Fibroblast of skin of right quadriceps (primary cell): ENCODE measurements around the gene ARL3.
"Not testable (repeated sequence)": the region's sequence is repeated elsewhere in the genome, so short reads cannot be mapped to it uniquely, and the experiment has no call there.

Experiments used
- DNase-seq: peaks from one replicate; pipeline ENCODE4 v3.0.0-alpha.2; 2013

The ARL3 gene

DNA sequence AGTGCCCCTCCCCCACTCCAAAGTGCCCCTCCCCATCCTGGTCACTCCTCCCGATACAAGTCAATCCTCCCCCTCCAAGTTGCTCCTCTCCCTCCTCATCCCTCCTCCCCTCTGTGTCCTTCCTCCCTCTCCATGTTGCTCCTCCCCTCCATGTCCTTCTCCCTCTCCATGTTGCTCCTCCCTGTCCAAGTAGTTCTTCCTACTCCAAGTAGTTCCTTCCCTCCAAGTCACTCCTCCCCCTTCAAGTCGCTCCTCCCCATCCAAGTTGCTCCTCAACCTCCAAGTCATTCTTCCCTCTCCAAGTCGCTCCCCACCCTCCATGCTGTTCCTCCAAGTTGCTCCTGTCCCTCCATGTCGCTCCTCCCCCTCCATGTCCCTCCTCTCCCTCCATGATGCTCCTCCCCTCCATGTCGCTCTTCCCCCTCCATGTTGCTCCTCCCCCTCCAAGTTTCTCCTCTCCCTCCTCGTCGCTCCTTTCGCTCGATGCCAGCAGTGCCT, 20.9 kb upstream of the ARL3 start:
- DNase-seq: no peak

DNA sequence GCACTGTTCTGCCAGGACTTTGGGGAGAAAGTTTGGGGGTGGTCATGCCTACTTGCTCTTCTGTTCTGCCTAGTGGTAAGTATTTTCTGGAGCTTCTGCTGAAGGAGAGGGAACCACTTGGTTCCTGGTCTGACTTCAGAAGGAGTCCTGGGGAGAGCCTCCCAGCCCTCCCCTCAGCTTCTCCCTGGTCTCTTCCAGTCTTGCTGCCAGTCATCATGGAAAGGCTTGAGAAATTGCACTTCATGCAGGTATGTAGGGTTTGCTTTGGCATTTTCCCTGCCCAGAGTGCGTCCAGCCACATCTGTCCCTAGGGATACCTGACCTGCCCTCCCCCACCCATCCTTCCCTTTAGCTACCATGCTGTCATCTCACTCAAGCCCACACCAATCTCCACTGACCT, 18.5 kb upstream of the ARL3 start:
- no peak for DNase-seq

DNA sequence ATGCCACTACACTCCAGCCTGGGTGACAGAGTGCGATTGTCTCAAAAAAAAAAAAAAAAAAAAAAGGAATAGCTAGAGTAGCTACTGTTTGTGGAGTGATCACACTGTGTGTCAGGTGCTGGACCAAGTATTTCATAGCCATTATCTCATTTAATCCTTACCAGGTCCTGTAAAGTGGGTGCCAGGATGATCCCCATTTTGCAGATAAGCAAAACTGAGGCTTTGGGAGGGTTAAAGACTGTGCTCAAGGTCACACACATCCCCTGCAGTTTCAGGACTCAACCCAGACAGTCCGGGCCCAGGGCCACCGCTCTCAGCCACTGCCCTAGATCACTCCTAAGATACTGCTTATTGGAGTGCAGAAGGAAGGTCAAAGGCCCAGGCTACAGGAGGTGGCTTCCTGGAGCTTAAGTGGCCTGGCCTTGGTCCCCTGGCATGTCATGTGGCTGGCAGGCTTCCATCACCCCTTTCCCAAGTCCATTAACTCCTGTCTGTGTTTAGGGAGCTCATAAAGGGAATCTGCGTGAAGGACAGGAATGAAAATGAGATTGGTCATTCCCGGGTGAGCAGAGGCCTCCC, 17.1 kb upstream of the ARL3 start:
- no peak for DNase-seq

DNA sequence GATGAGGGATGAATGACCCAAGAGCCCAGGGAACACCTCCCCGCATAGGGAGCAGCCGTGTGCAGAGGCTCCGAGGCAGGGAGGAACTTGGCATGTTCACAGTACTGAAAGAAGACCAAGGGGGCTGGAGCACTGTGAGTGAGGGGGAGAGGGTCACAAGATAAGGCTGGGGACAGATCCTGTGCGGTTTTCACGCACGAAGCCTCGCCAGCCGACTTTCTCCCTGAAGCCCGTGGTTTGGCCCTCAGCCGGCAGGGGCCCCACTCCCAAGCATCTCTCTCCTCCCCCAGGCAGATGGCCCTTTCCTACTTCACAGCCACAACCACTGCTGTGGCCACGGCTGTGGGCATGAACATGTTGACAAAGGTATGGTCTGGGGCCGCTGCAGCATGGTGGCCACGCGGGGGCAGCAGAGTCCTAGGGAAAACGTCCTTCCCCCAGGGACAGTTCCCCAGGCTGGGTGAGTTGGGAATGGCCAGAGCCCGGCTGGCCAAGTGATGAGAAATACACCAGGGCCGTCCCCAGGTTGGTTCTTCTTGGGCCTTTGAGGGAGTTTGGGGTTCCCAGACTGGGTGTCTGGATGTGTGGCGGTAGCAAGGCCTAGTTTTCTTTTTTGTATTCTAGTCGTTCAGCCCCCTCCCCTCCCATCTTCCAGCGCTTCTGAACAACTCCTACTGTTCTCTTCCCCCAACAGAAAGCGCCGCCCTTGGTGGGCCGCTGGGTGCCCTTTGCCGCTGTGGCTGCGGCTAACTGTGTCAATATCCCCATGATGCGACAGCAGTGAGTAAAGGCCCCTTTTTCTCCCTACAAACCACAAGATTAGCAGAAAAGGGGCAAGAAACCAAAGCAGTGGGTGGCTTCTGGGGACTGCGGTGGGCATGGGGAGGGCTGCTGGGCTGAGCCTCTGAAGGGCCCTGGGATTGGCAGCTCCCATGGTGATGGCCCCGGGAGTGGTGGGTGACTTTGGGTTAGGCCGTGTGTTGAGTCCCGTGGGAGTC, 15.1 kb upstream of the ARL3 start:
- DNase-seq: peak; percentile 62

DNA sequence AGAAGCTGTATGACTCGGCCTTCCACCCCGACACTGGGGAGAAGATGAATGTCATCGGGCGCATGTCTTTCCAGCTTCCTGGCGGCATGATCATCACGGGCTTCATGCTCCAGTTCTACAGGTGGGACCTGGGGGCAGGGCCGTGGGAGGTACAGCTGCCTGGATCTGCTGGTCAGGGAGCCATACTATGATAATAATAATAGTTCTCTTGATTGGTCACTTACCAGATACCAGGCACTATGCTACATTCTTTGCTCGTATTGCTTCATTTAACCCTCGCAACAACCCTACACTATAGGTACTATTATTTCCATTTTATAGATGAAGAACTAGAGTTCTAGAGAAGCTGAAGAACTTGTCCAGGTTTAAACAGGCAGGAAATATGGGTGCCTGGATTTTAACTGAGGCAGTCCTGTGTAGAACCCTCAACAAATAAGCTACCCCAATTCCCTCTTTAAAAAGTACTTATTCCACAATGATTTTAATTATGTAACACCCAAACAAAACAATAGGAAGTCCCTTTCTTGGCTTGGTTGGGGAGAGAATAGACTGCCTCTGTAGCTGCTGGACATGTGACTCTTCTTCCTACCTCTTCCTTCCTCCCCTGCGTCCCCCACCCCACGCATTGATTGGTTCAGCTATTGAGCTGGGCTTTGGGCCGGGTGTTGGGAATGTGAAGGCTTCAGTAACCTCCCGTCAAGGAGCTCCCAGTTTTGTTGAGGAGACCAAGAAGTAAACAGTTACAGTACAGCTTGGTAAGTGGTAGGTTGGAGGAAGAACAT, 13.0 kb upstream of the ARL3 start:
- DNase-seq: no peak

DNA sequence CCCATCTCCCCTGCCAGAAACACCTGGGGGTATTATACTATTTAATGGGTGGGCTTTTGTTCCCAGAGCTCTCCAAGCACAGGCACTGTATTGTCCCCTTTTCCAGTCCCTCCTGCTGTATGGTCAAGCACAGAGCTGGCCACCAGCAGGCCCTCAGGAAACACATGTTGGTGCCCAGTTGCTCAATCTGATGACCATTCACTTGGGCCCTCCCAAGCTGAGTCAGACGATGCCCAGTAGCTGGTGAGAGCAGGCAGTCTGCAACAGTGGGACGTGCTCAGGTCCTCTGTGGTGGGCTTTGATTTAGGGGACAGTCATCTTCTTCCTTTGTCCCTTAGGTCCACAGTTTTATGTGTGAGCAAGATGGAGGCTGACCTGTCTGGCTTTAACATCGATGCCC, 12.1 kb upstream of the ARL3 start:
- DNase-seq: no peak

DNA sequence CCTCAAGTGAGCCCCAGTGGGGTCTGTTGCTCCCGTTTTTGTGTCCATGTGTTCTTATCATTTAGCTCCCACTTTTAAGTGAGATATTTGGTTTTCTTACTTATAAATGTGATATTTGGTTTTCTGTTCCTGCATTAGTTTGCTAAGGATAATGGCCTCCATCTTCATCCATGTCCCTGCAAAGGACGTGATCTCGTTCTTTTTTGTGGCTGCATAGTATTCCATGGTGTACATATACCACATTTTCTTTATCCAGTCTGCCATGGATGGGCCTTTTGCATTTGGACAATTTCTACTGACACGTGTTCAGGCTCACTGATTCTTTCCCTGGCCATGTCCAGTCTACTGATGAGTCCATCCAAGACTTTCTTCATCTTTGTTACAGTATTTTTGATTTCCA, 9.8 kb upstream of the ARL3 start:
- DNase-seq: no peak

DNA sequence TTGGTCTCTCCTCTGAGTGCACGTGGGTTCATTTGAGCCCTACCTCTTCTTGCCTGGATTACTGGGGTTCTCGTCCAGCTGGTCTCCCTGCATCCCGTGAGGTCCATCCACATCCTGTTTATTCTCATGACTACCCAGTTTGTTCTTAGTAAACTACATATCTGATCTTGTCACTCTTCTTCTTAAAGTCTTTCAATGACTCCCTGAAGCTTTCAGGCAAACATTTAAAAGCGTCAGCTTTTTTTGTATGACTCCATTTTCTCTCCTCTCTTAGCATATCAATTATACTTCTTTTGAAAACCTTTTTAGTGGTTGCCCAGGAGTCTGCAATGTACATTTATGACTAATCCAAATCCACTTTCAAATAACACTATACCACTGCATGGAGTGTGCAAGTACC, 7.8 kb upstream of the ARL3 start:
- no peak for DNase-seq

DNA sequence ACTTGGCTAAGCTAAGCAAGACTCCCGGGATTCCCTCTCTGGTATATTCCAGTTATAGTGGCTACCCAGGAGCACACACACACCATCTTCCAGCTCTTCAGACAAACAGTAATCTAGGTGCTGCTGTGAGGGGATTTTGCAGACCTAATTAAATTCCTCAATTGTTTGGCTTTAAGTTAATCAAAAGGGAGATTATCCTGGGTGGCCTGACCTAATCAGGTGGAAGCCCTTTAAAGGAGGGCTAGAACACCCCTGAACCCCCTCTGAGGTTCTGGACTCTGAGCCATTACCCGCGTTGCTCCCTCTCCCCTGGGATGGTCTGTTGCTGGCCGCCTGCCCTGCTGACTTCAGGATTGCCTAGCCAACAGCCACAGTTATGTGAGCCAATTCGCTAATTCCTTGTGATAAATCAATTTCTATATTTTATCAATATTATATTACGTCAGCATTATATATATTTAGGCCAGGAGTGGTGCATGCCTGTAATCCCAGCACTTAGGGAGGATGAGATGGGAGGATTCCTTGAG, 6.6 kb upstream of the ARL3 start:
- DNase-seq: no peak

DNA sequence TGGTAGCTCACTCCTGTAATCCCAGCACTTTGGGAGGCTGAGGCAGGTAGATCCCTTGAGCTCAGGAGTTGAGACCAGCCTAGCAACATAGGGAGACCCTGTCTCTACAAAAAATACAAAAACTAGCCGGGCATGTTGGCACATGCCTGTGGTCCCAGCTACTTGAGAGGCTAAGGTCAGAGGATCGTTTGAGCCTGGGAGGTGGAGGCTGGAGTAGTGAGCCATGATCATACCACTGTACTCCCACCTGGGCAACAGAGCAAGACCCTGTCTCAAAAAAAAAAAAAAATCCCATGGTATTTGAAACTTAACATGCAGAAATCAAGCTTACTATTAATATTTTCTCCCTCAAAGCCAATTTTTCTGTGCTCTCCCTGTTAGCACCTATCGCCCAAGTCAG, 6.1 kb upstream of the ARL3 start:
- no peak for DNase-seq

DNA sequence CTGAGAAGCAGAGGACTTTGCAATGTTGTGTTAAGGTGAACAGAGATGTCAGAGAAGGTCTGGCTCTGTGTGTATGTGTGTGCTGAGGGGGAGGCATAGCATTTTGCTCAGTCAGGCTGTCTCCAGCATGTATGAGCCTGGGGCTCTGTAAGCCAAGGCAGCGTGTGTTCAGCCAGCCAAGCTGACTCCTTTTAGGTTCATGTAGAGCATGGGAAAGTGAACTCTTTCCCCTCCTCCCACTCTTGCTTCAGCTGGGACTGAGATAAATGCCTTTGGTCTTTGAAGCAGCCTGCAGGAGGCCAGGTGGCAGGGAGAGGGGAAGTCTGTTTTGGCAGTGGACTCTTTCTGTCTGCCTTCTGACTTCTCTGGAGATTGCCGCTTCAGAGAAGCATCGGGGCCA, 4.0 kb upstream of the ARL3 start:
- peak; percentile 33 for DNase-seq

DNA sequence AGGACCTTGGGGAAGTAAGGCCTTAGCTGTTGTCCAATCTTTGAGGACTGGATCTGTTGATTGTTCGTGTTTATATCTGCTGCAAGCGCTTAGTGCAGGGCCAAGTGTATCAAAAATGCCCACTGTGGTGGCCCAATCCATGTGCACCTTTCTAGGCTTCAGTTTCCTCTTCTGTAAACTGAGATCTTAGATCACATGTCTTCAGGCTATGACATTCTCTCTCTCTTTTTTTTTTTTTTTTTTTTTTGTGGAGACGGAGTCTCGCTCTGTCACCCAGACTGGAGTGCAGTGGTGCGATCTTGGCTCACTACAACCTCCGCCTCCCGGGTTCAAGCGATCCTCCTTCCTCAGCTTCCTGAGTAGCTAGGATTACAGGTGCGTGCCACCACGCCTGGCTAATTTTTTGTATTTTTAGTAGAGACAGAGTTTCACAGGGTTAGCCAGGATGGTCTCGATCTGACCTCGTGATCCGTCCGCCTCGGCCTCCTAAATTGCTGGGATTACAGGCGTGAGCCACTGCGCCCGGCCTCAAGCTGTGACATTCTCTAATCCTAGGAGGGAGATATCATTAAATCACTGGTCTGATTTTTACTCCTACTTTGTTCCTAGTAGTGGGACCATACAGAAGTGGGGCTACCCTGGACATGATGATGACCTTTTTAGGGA, 2.8 kb upstream of the ARL3 start:
- not testable (repeated sequence) for DNase-seq

DNA sequence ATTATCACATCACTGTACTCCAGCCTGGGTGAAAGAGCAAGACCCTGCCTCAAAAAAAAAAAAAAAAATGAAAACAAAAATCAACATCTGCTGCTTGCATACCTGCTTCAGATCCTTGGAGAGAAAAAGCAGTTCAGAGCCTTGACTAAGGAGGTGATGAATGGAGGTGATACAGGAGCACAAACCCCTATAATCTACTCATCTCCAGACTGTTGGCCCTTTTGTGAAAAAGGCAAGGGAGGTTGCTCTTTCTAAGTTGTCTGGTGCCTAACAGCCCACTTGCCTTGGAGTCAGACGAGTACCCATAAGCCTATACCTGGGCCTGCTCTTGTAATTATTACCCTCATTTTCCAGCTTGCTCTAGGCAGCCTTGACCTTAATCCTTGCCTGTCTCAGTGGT, 1.7 kb upstream of the ARL3 start:
- DNase-seq: no peak

DNA sequence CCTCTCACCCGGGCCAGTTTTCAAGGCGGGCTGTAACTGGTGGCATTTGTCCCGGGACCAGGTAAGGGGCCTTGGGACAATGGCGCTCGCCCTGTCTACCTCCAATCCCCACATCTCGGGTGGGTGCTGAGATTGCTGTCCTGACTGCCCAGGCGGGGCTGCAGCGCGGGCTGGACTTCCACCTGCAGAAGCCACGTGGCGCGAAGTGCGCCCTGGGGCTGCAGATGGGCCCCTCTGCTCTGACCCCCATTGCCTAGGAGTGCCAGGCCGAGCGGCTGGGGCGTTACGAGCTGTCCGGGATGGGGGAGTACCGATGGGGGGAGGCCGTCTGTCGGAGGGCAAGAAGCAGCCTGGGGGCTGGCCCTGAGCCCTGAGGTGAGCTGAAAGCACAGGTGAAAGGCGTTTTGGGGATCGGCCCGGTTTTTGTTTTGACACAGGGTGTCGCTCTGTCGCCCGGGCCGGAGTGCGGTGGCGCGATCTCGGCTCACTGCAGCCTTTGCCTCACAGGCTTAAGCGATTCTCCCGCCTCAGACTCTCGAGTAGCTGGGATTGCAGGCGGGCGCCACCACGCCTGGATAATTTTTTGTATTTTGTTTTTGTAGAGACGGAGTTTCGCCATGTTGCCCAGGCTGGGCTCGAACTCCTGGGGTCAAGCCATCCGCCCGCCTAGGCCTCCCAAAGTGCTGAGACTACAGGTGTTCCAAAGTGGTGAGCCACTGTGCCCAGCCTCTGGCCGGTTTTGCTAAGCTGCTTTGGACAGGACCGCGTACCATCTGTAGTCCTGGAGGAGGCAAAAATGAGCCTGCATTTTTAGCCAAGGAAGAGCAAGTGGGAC, 641 bp upstream of the ARL3 start, which contains the start of gene SFXN2:
TSS of gene SFXN2 (plus strand) at position 16 of the 835 bp plus-strand sequence. CDS start 12,001 bp downstream, outside the sequence.
- no peak for DNase-seq

DNA sequence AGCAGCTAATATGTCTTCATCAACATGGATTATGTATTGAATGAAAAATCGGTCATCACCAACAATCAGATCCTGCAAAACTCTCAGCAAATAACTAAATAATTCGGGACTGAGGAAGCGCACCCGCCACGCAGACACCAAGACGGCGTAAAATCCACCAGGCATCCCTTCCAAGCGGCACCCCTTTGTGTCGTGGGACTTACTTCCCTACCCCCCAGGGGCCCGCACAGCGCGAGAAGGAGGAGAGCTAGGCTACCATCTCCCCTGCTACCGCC, 721 bp downstream of the ARL3 start:
- no peak for DNase-seq

DNA sequence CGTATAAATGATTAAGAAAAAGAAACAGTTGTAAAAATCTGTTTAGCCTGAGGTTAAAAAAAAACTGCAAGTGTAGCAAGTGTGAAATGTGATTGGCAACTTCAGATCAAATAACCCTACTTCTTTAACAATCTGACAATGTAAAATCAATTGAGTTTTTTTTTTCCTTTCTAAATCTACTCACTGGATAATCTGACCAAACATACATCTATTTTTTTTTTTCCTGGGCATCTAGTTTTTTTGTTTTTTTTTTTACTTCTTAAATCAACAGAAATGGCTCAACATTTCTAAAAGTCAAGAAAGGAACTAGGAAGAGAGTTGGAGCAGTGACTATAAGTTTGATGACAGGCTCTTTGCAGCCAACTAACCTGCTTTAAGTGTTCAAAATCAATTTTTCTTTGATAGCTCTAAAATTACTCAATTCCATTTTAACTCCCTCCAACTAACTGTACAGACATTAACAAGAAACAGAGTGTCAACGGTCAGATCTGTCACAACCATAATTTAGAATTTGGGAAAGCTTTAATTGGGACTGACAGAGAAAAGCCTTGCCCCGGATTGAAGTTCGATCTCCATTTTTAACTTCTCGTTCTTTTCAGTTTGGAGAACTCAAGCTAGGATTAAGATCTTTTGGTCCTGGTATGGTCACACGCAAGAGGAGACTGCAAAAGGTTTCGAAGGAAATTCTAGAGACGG, 1.2 kb downstream of the ARL3 start:
- no peak for DNase-seq

DNA sequence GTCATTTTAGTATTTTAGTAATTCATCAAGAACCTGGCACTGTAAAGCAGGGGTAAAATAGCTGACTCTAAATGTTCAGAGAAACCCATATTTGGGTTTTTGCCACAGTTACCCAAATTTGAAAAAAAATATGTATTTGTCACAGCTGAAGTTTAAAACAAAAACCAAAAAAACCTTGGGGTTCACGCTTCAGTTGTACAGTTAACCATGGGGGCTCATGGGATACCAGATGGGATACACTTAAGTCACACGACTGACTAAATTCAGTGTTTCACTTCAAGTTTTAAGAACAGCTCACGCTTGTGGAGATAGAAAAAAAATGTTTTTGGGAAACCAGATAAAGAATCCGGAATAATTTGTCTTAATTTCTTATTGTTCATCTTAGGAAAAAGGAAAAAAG, 2.1 kb downstream of the ARL3 start:
- no peak for DNase-seq

DNA sequence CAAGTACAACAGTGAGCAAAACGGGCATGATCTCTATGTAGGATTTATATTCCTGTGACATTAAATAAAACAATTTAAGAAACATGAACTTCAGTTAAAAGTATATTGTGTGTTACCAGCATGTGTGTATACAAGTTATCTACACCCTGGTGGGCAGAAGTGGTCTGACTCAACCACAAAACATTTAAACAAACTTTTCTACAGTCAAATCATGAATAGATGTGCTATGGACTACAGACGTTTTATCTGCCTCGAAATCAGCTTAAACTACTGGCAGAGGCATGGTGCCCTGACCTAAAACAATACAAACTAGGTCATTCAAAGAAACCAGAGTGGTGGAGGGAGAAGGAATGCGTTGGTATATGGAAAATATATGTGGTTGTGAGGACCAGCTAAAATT, 3.6 kb downstream of the ARL3 start:
- DNase-seq: peak; percentile 80

DNA sequence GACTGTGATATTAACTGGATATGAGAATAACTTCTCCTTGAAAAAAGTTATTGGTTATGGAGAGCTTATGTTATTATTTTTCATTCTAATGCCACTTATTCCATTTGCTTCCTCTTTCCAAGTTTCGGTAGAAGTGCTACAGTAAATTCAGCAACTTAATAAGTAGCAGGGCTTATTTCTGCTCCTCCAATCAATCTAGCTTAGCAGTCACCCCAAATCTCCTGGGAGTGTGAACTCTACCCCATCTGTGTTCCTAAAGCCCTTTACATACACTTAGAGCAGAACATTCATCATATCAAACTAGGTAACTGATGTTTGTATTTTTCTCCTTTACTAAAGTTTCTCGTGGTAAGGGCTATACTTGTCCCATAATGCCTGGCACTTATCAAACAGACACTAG, 8.7 kb downstream of the ARL3 start:
- no peak for DNase-seq

DNA sequence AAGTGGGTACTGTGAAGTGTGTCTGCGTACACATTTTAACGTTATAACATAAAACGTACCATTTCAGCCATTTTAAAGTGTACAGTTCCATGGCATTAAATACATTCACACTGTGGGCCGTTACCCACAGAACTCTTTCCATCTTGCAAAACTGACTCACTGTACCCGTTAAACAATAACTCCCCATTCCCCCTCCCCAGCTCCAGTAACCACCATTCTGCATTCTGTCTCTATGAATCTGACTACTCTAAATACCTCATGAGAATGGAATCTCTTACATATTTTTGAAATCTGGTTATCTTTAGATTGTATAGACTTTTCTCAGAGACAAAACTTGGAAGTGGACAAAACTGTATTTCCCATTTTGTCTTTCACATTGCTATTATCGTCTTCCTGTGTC, 9.3 kb downstream of the ARL3 start:
- peak; percentile 82 for DNase-seq

DNA sequence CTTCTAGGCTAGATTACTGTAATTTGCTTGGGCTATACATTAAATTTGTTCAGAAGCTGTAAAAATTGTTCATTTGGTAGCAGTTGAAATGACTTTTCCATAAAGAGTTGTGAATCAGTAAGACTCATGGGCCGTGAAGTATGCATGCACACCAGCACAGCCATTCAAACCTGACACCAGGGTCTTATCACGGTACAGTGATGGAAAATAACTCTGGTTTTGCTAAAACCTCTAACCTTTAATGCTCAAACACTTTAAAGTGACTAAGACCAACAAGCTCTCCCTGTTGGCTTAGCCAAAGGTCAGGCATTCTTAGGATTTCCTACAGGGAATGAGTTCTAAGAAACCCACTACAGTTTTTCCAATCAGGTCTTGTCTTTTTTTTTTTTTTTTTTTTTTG, 11.5 kb downstream of the ARL3 start:
- DNase-seq: no peak
